22Rv1 (cell line): ENCODE results near the gene ALG14.
A peak's percentile ranks its signal among the peaks of the same experiment; 100 is the strongest.

Experiments used
- H3K27ac ChIP-seq: fragments of 450-650 bp; 2 replicates; pipeline ENCODE4 v1.5.1; 2017
- ZFX ChIP-seq: fragments of 450-650 bp; IDR thresholded peaks from 2 replicates; pipeline ENCODE4 v1.6.1; 2017; ENCODE audit warnings: antibody characterized with exemption, borderline replicate concordance
- TF ChIP-seq, protein P1 (sequence below): fragments of 450-650 bp; IDR thresholded peaks from 2 replicates; pipeline ENCODE4 v1.5.1; 2017; ENCODE audit warnings: mild to moderate bottlenecking

ALG14 gene

GRCh38 chr1:94971491-94971924, 101.2 kb downstream of the ALG14 start:
- H3K27ac ChIP-seq, result no peak overlapping the region

GRCh38 chr1:94970783-94971182, 102.0 kb downstream of the ALG14 start:
- TF ChIP-seq, protein P1, sequence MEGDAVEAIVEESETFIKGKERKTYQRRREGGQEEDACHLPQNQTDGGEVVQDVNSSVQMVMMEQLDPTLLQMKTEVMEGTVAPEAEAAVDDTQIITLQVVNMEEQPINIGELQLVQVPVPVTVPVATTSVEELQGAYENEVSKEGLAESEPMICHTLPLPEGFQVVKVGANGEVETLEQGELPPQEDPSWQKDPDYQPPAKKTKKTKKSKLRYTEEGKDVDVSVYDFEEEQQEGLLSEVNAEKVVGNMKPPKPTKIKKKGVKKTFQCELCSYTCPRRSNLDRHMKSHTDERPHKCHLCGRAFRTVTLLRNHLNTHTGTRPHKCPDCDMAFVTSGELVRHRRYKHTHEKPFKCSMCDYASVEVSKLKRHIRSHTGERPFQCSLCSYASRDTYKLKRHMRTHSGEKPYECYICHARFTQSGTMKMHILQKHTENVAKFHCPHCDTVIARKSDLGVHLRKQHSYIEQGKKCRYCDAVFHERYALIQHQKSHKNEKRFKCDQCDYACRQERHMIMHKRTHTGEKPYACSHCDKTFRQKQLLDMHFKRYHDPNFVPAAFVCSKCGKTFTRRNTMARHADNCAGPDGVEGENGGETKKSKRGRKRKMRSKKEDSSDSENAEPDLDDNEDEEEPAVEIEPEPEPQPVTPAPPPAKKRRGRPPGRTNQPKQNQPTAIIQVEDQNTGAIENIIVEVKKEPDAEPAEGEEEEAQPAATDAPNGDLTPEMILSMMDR, result no peak
- no peak for TF ChIP-seq ZFX
- no peak overlapping the region for H3K27ac ChIP-seq

More at GRCh38 chr1:94971491-94971924, 101.2 kb downstream of the ALG14 start:
- TF ChIP-seq, protein P1, result no peak
- TF ChIP-seq ZFX, result no peak

DNA sequence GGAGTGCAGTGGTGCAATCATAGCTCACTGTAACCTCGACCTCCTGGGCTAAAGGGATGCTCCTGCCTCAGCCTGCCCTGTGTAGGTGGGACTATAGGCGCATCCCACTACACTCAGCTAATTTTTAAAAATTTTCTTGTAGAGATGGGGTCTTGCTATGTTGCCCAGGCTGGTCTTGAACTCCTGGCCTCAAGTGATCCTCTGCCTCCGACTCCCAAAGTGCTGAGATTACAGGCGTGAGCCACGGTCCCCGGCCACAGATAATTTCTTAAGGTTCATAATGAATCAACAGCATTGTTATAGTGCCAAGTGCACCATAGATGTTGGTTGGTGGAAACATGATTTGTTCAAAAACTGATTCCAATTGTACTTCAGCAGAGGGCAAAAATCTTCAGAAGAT, 103.6 kb downstream of the ALG14 start:
- no peak overlapping the region for H3K27ac ChIP-seq

DNA sequence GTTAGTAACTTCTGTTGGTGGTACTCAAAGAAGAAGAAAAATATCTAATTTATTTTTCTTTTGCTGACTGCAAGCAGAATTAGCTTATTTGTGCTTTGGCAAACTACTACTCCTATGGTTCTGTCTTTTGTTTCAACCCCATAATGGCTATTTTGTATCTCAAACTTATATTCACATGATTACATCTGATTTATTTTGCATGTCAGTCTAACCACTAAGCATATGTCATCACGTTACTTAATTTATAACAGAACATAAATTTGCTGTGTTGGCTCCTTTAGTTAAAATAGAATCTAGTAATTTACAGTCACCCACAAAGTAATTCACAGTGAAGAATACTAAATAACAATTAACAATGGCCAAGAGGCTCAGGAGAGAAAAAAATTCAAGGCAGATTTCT, 106.7 kb downstream of the ALG14 start:
- H3K27ac ChIP-seq, result no peak overlapping the region

More for the DNA sequence above, 103.6 kb downstream of the ALG14 start:
- no peak for TF ChIP-seq ZFX

GRCh38 chr1:94963864-94964263, 108.9 kb downstream of the ALG14 start:
- H3K27ac ChIP-seq, result no peak overlapping the region
- TF ChIP-seq, protein P1, result no peak
- no peak for TF ChIP-seq ZFX

More for the DNA sequence above, 106.7 kb downstream of the ALG14 start:
- TF ChIP-seq, protein P1, result no peak
- no peak for TF ChIP-seq ZFX

GRCh38 chr1:94962409-94963265, 110.1 kb downstream of the ALG14 start:
- peak overlapping the region; percentile 47 for H3K27ac ChIP-seq
- TF ChIP-seq ZFX, result no peak
- TF ChIP-seq, protein P1, result no peak

GRCh38 chr1:94961988-94962387, 110.8 kb downstream of the ALG14 start:
- TF ChIP-seq ZFX, result no peak
- TF ChIP-seq, protein P1, result no peak
- no peak overlapping the region for H3K27ac ChIP-seq
